K562 (cell line): ENCODE measurements around the gene CDKN2D. TPM values are rescaled to one million over a fixed set of nuclear protein-coding genes. Genes with fewer than 3 reads are reported as not detected.
A peak's percentile ranks its signal among the peaks of the same experiment; 100 is the strongest.

Source experiments
- CREM ChIP-seq: IDR thresholded peaks from 2 replicates; pipeline ENCODE4 v1.6.1; 2014; ENCODE audit warnings: antibody characterized with exemption, low read depth
- E2F6 ChIP-seq, 2 experiments: IDR thresholded peaks; 2 replicates each; pipeline ENCODE4 v1.6.1; 2011; ENCODE audit warnings: borderline replicate concordance in 1 of 2, control low read depth in 1 of 2, low read depth in 1 of 2, low read length in 1 of 2, mild to moderate bottlenecking in 1 of 2, mixed read lengths in 1 of 2, moderate library complexity in 1 of 2; ENCODE audit not compliant: insufficient read depth in 1 of 2, insufficient read length in 1 of 2, poor library complexity in 1 of 2, severe bottlenecking in 1 of 2; ENCODE audit errors: extremely low read depth in 1 of 2
- ELK1 ChIP-seq: sonication (generic); formaldehyde crosslinking; IDR thresholded peaks from 2 replicates; pipeline ENCODE4 v1.8.1; 2022; ENCODE audit warnings: missing genetic modification reagents
- ESRRB ChIP-seq: fragments of 250-450 bp; sonication (Bioruptor Pico); IDR thresholded peaks from 2 replicates; pipeline ENCODE4 v1.5.0; 2020; ENCODE audit warnings: mild to moderate bottlenecking, moderate library complexity, borderline replicate concordance
- FOXP1 ChIP-seq: sonication (generic); formaldehyde crosslinking; IDR thresholded peaks from 2 replicates; pipeline ENCODE4 v1.8.0; 2022; ENCODE audit warnings: mild to moderate bottlenecking, missing genetic modification reagents
- GABPA ChIP-seq: fragments of 200-800 bp; sonication (Bioruptor generic); conservative IDR thresholded peaks from 2 replicates; pipeline ENCODE4 v1.6.1; 2016; ENCODE audit warnings: low read depth, missing genetic modification characterization, missing compliant biosample characterization
- GATAD2B ChIP-seq: fragments of 450-650 bp; IDR thresholded peaks from 2 replicates; pipeline ENCODE4 v1.6.1; 2017; ENCODE audit warnings: mild to moderate bottlenecking, borderline replicate concordance
- NONO ChIP-seq, 2 experiments: fragments of 200-400 bp in 1 of 2; fragments of 450-650 bp in 1 of 2; formaldehyde crosslinking in 1 of 2; IDR thresholded peaks; 2 replicates each; pipeline ENCODE4 v1.6.1; 2017; ENCODE audit warnings: low read depth in 2 of 2, mild to moderate bottlenecking in 2 of 2, moderate library complexity in 2 of 2, low read length in 1 of 2
- PCBP1 ChIP-seq: fragments of 200-400 bp; formaldehyde crosslinking; IDR thresholded peaks from 2 replicates; pipeline ENCODE4 v1.6.1; 2018; ENCODE audit warnings: mild to moderate bottlenecking, low read depth, low read length; ENCODE audit not compliant: poor library complexity, severe bottlenecking
- ZNF134 ChIP-seq: fragments of 250-450 bp; sonication (Bioruptor Pico); conservative IDR thresholded peaks from 2 replicates; pipeline ENCODE4 v1.4.0; 2020
- ZNF57 ChIP-seq: fragments of 450-650 bp; formaldehyde crosslinking; IDR thresholded peaks from 2 replicates; pipeline ENCODE4 v1.4.0; 2020; ENCODE audit warnings: mild to moderate bottlenecking, moderate library complexity
- polyA plus RNA-seq, 8 experiments: library from polyadenylated mRNA; depleted of rRNA in 4 of 8; stranded (reverse) in 5 of 8; unstranded in 3 of 8; fragments of >200 nt; fragmentation: Nextera tagmentation in 2 of 8; fragmentation: Illumina TruSeq in 1 of 8; extraction: Ambion mirVana in 2 of 8; extraction: Trizol in 1 of 8; gene quantifications; 2 replicates each; pipeline versions ENCODE4 v1.2.1 to v1.2.3, GENCODE V29; 2011 to 2014; ENCODE audit warnings: inconsistent platforms in 1 of 8, missing spikeins in 1 of 8
- total RNA-seq, 7 experiments: library from RNA; depleted of rRNA in 6 of 7; stranded (reverse); fragments of >200 nt in 6 of 7; fragmentation: Illumina TruSeq in 2 of 7; extraction: Trizol in 2 of 7; gene quantifications; 2 replicates each; pipeline versions ENCODE4 v1.2.1 to v1.2.3, GENCODE V29; 2011 to 2021; ENCODE audit warnings: low replicate concordance in 1 of 7
- TF ChIP-seq, protein P1 (sequence below): conservative IDR thresholded peaks from 2 replicates; pipeline ENCODE4 v1.6.1; 2011; ENCODE audit warnings: low read depth, mild to moderate bottlenecking, low read length; ENCODE audit not compliant: control insufficient read depth
- TF ChIP-seq, protein P2 (sequence below), 2 experiments: fragments of 450-650 bp; formaldehyde crosslinking in 1 of 2; IDR thresholded peaks; 2 replicates each; pipeline versions ENCODE4 v1.4.0 to v1.6.1; 2014 to 2020; ENCODE audit warnings: mild to moderate bottlenecking in 2 of 2, borderline replicate concordance in 1 of 2, low read depth in 1 of 2

The CDKN2D gene
- total and polyA plus RNA-seq, 9 of the 15 experiments (the other 6 are each of a cell fraction or from before 2014, with no cell fraction given): 0.41 to 8.2 (median 3.7) TPM

DNA sequence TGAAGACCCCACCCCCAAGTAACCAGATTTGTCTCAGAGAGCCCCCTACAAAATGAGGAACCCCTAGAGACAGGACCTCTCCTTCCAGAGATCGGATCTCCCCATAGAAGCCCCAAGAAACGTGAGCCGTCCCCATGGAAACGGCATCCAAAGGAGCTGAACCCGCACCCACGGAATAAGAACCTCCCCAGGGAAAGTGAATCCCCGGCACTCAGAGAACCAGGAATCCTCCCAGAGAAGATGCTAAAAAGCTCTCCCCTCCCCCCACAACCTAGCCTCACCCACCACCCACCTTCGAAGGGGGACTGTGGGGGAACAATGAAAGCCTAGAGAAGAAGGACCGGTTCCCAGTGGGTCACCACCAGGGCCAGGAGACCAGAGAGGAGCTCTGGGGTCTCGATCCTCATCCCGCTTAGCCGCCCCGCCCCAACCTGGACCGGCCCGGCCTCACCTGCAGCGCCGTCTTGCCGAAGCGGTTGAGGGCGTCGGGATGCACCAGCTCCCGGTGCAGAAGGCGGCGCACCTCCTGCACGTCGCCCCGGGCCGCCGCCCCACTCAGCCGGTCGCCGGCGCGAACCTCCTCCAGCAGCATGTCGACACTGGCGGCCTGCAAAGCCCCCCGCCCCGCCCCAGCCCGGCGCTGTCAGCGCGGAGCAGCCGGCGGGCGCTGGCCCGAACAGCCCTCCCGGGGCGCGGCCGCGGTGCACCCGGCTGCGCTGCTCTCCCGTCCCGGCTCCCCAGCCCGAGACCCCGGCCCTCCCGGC, 535 bp downstream of the CDKN2D start (continued):
- TF ChIP-seq GATAD2B: peak; percentile 91
- TF ChIP-seq ZNF134: no peak
- TF ChIP-seq ESRRB (CRISPR knock-in tag): no peak
- TF ChIP-seq NONO (IDR thresholded peaks at IDR 0.05; ENCODE audit: low read depth in 2 of 2, low read length in 1 of 2): peak in 1 of 2 experiments; percentile 84; a peak in 1 of 4 replicates
- TF ChIP-seq GABPA (tag): no peak
- TF ChIP-seq, protein P1, sequence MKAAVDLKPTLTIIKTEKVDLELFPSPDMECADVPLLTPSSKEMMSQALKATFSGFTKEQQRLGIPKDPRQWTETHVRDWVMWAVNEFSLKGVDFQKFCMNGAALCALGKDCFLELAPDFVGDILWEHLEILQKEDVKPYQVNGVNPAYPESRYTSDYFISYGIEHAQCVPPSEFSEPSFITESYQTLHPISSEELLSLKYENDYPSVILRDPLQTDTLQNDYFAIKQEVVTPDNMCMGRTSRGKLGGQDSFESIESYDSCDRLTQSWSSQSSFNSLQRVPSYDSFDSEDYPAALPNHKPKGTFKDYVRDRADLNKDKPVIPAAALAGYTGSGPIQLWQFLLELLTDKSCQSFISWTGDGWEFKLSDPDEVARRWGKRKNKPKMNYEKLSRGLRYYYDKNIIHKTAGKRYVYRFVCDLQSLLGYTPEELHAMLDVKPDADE: peak; percentile 65
- TF ChIP-seq, protein P2, sequence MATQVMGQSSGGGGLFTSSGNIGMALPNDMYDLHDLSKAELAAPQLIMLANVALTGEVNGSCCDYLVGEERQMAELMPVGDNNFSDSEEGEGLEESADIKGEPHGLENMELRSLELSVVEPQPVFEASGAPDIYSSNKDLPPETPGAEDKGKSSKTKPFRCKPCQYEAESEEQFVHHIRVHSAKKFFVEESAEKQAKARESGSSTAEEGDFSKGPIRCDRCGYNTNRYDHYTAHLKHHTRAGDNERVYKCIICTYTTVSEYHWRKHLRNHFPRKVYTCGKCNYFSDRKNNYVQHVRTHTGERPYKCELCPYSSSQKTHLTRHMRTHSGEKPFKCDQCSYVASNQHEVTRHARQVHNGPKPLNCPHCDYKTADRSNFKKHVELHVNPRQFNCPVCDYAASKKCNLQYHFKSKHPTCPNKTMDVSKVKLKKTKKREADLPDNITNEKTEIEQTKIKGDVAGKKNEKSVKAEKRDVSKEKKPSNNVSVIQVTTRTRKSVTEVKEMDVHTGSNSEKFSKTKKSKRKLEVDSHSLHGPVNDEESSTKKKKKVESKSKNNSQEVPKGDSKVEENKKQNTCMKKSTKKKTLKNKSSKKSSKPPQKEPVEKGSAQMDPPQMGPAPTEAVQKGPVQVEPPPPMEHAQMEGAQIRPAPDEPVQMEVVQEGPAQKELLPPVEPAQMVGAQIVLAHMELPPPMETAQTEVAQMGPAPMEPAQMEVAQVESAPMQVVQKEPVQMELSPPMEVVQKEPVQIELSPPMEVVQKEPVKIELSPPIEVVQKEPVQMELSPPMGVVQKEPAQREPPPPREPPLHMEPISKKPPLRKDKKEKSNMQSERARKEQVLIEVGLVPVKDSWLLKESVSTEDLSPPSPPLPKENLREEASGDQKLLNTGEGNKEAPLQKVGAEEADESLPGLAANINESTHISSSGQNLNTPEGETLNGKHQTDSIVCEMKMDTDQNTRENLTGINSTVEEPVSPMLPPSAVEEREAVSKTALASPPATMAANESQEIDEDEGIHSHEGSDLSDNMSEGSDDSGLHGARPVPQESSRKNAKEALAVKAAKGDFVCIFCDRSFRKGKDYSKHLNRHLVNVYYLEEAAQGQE (IDR thresholded peaks at IDR 0.05; ENCODE audit: borderline replicate concordance): peak; percentile 91
- TF ChIP-seq, protein P2 (CRISPR knock-in tag; IDR thresholded peaks at IDR 0.05; ENCODE audit: low read depth): no peak
- peak in 1 of 2 experiments; percentile 69 for TF ChIP-seq E2F6 (IDR thresholded peaks at IDR 0.05; ENCODE audit: borderline replicate concordance in 1 of 2, extremely low read depth in 1 of 2, insufficient read depth in 1 of 2, insufficient read length in 1 of 2, low read depth in 1 of 2, low read length in 1 of 2, poor library complexity in 1 of 2, severe bottlenecking in 1 of 2)
- no peak for TF ChIP-seq ELK1 (CRISPR knock-in tag)
- peak; percentile 76 for TF ChIP-seq CREM
- TF ChIP-seq FOXP1 (CRISPR knock-in tag): peak; percentile 35; the same call in 1 of the 2 replicates
- TF ChIP-seq PCBP1: peak; percentile 70
- no peak for TF ChIP-seq ZNF57 (CRISPR knock-in tag)
